Measurements from ENCODE around the gene ZNF17.

- TF ChIP-seq CTCF (IDR thresholded peaks at IDR 0.05) (no peak), POLR2A (IDR thresholded peaks at IDR 0.05) (no peak)
Observed at GRCh38 chr19:57366776-57367175, 44.2 kb upstream of the ZNF17 start.

All from thyroid gland (tissue), 4 donors.